GM12878 (cell line): ENCODE measurements around the gene CDCA8. TPM values are rescaled to one million over a fixed set of nuclear protein-coding genes. Genes with fewer than 3 reads are reported as not detected.

Source experiments
- ATAC-seq: fragments of 200-7000 bp; cut with Tn5 transposase; 3 replicates; pipeline ENCODE4 v1.9.1; 2020; ENCODE audit warnings: mild to moderate bottlenecking, moderate library complexity
- BruUV-seq: library from RNA; stranded (reverse); fragments of 400-500 nt; replicated peaks from 2 replicates; lab custom pipeline; 2021; lab: Mats Ljungman, UMichigan
- CTCF ChIA-PET: fragments of 300-600 bp; sonication (Branson Sonifier 250); formaldehyde crosslinking; extraction: SDS; loops from one replicate; lab custom pipeline; 2021; ENCODE audit warnings: inconsistent platforms; lab: Yijun Ruan, JAX
- POLR2A ChIA-PET: fragments of 350-600 bp; formaldehyde crosslinking; extraction: SDS; loops from one replicate; lab custom pipeline; 2021; ENCODE audit warnings: inconsistent platforms; lab: Charles Lee
- RAD21 ChIA-PET: fragments of 300-600 bp; sonication (Branson Sonifier 250); formaldehyde crosslinking; loops from one replicate; lab custom pipeline; 2023; ENCODE audit warnings: antibody characterized with exemption; ENCODE audit not compliant: unreplicated experiment; lab: Charles Lee
- SMC1A ChIA-PET: fragments of 300-600 bp; sonication (Branson Sonifier 250); formaldehyde crosslinking; loops from one replicate; lab custom pipeline; 2023; ENCODE audit not compliant: unreplicated experiment, uncharacterized antibody; lab: Charles Lee
- DNase-seq: peaks from one replicate; pipeline ENCODE4 v3.0.0-alpha.2; 2011; ENCODE audit warnings: low read depth, low spot score
- FAIRE-seq: peaks from 3 replicates; lab custom pipeline; 2011; peaks lifted over from hg19 to GRCh38; lab: Jason Lieb, UNC
- H2AFZ ChIP-seq: 2 replicates; pipeline ENCODE4 v1.6.0; 2011; ENCODE audit warnings: low read depth, low read length, control low read depth; ENCODE audit not compliant: control insufficient read depth
- H3K27ac ChIP-seq: 2 replicates; pipeline ENCODE4 v1.5.1; 2011; ENCODE audit warnings: control low read depth; ENCODE audit not compliant: control insufficient read depth, insufficient read depth
- H3K27me3 ChIP-seq, 2 experiments: replicated peaks in 1 of 2; 2 replicates each; pipeline versions ENCODE4 v1.6.0 to v1.6.1; 2011; ENCODE audit warnings: low read length in 1 of 2; ENCODE audit not compliant: control insufficient read depth in 2 of 2, insufficient read depth in 2 of 2
- H3K36me3 ChIP-seq, 2 experiments: 2 replicates each; pipeline ENCODE4 v1.5.1; 2011; ENCODE audit warnings: low read length in 1 of 2; ENCODE audit not compliant: control insufficient read depth in 2 of 2, insufficient read depth in 2 of 2
- H3K4me1 ChIP-seq: 2 replicates; pipeline ENCODE4 v1.6.1; 2011; ENCODE audit warnings: mild to moderate bottlenecking, low read length, moderate library complexity, mixed read lengths; ENCODE audit not compliant: control insufficient read depth, insufficient read depth
- H3K4me2 ChIP-seq: 2 replicates; pipeline ENCODE4 v1.6.0; 2011; ENCODE audit warnings: control low read depth; ENCODE audit not compliant: control insufficient read depth, insufficient read depth
- H3K4me3 ChIP-seq: fragments of 200-600 bp; sonication (generic); 2 replicates; pipeline ENCODE4 v1.5.1; 2016
- H3K79me2 ChIP-seq: 2 replicates; pipeline ENCODE4 v1.6.0; 2011; ENCODE audit warnings: low read length; ENCODE audit not compliant: control insufficient read depth, insufficient read depth
- H3K9ac ChIP-seq: 2 replicates; pipeline ENCODE4 v1.8.0; 2011; ENCODE audit warnings: low read length, control low read depth, mixed read lengths; ENCODE audit not compliant: control insufficient read depth, insufficient read depth
- H3K9me3 ChIP-seq: replicated peaks from 3 replicates; pipeline ENCODE4 v1.5.1; 2011; ENCODE audit warnings: mild to moderate bottlenecking, low read length; ENCODE audit not compliant: control insufficient read depth, insufficient read depth
- H4K20me1 ChIP-seq: 2 replicates; pipeline ENCODE4 v1.6.0; 2011; ENCODE audit not compliant: control insufficient read depth, insufficient read depth
- BRCA1 ChIP-seq: IDR thresholded peaks from 2 replicates; pipeline ENCODE4 v1.6.1; 2011; ENCODE audit warnings: low read depth, low read length, improper control_type of control experiment
- EGR1 ChIP-seq, 2 experiments: IDR thresholded peaks; 1 replicate in 1 of 2; 2 replicates in 1 of 2; pipeline ENCODE4 v1.6.1; 2011 to 2012; ENCODE audit warnings: low read depth in 2 of 2, low read length in 2 of 2, borderline replicate concordance in 1 of 2, mild to moderate bottlenecking in 1 of 2, moderate library complexity in 1 of 2
- FOXM1 ChIP-seq: IDR thresholded peaks from 2 replicates; pipeline ENCODE4 v1.6.1; 2012; ENCODE audit warnings: low read depth, mild to moderate bottlenecking, inconsistent platforms, low read length, moderate library complexity
- IRF4 ChIP-seq: IDR thresholded peaks from 2 replicates; pipeline ENCODE4 v1.6.1; 2011; ENCODE audit warnings: low read depth, low read length
- JUNB ChIP-seq: IDR thresholded peaks from 2 replicates; pipeline ENCODE4 v1.6.1; 2016; ENCODE audit warnings: antibody characterized with exemption, mild to moderate bottlenecking
- KLF5 ChIP-seq: fragments of 450-650 bp; IDR thresholded peaks from 2 replicates; pipeline ENCODE4 v1.6.1; 2014; ENCODE audit warnings: mild to moderate bottlenecking; ENCODE audit not compliant: partially characterized antibody
- NFYA ChIP-seq: IDR thresholded peaks from 2 replicates; pipeline ENCODE4 v1.6.1; 2011; ENCODE audit warnings: low read depth, mild to moderate bottlenecking, low read length, improper control_type of control experiment, borderline replicate concordance
- POU2F2 ChIP-seq: IDR thresholded peaks from 3 replicates; pipeline ENCODE4 v1.6.1; 2011; ENCODE audit warnings: low read depth, mild to moderate bottlenecking, low read length, borderline replicate concordance
- SIX5 ChIP-seq: IDR thresholded peaks from 2 replicates; pipeline ENCODE4 v1.6.1; 2011; ENCODE audit warnings: mild to moderate bottlenecking, low read depth, low read length, moderate library complexity; ENCODE audit not compliant: severe bottlenecking
- TCF3 ChIP-seq: IDR thresholded peaks from 2 replicates; pipeline ENCODE4 v1.6.1; 2012; ENCODE audit warnings: low read depth, mild to moderate bottlenecking, low read length, borderline replicate concordance; ENCODE audit not compliant: insufficient read depth
- ZBED1 ChIP-seq: IDR thresholded peaks from 2 replicates; pipeline ENCODE4 v1.6.1; 2016; ENCODE audit warnings: borderline replicate concordance
- WGBS: methylation state at CpG from one replicate; pipeline ENCODE4 v1.1.6; 2016; ENCODE audit warnings: low lambda C conversion rate; ENCODE audit not compliant: insufficient replicate concordance, insufficient coverage; ENCODE audit errors: missing lambda C conversion rate; 5-methylcytosine and 5-hydroxymethylcytosine counted together
- in situ Hi-C: fragments of 300-500 bp; cut with MboI; formaldehyde crosslinking; loops from 9 replicates; pipeline ENCODE4 v1.14.3; 2018; ENCODE audit warnings: mixed read lengths
- intact Hi-C: fragments of 100-400 bp; cut with micrococcal nuclease; formaldehyde crosslinking; loops from one replicate; pipeline ENCODE4 v1.14.2; 2022; ENCODE audit not compliant: unreplicated experiment
- polyA plus RNA-seq, 11 experiments: library from polyadenylated mRNA; depleted of rRNA in 4 of 11; unstranded in 6 of 11; stranded (reverse) in 5 of 11; fragments of >200 nt; fragmentation: Nextera tagmentation in 4 of 11; fragmentation: Illumina TruSeq in 1 of 11; extraction: Ambion mirVana in 4 of 11; extraction: Trizol in 1 of 11; gene quantifications; 1 replicate in 1 of 11; 2 replicates in 10 of 11; pipeline versions ENCODE4 v1.2.1 to v1.2.3, GENCODE V29; 2011 to 2016; ENCODE audit warnings: inconsistent platforms in 2 of 11, missing spikeins in 2 of 11, low read depth in 1 of 11
- total RNA-seq, 4 experiments: library from RNA; depleted of rRNA in 3 of 4; stranded (reverse); fragments of >200 nt in 3 of 4; fragmentation: Illumina TruSeq in 1 of 4; extraction: Trizol in 1 of 4; gene quantifications; 2 replicates each; pipeline versions ENCODE4 v1.2.1 to v1.2.3, GENCODE V29; 2013 to 2021
- TF ChIP-seq, protein P1 (sequence below): fragments of 450-650 bp; IDR thresholded peaks from 2 replicates; pipeline ENCODE4 v1.6.1; 2016; ENCODE audit warnings: mild to moderate bottlenecking, moderate library complexity, borderline replicate concordance
- TF ChIP-seq, protein P2 (sequence below): fragments of 450-650 bp; IDR thresholded peaks from 2 replicates; pipeline ENCODE4 v1.6.1; 2017; ENCODE audit warnings: mild to moderate bottlenecking, low read depth, inconsistent platforms; ENCODE audit not compliant: poor library complexity, severe bottlenecking
- TF ChIP-seq, protein P3 (sequence below): fragments of 450-650 bp; formaldehyde crosslinking; IDR thresholded peaks from 2 replicates; pipeline ENCODE4 v1.4.0; 2020; ENCODE audit warnings: mild to moderate bottlenecking, moderate library complexity

The CDCA8 gene
- total and polyA plus RNA-seq, 10 of the 15 experiments (the other 5 are each of a cell fraction or from before 2014, with no cell fraction given) = 21.3 to 98.1 (median 61.4) TPM

DNA sequence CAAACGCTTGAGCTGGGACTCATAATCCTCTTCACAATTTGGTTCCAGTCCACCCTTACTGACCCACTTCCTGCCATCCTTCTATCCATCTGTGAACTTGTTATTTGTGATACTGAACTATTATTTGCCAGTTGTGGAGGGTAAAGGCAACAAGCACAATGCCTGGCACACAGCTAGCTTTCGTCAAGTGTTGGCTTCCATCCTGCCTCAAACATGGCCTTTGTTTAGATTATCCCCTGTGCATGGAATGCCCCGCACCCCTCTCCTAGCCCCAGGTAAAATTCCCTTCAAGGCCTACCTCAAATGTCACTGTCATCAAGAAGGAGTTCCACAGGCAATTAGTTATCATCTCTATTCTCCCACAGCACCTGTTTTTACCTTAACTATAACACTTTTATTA, 11.4 kb upstream of the CDCA8 start:
- H3K27me3 ChIP-seq = no peaks in the 10 kb centered on the region
- RAD21 ChIA-PET = interaction anchor here (0.7 to 6.7 kb wide), 6 partner anchors 72 to 194 kb away, joined by 3 to 105 read pairs (median 4); no protein-coding TSS in a partner anchor
- in situ Hi-C loops = loop anchor here (5.0 kb wide), 1 partner anchor 124 kb away; the partner anchor contains the start of gene DNALI1
- no peaks in the 10 kb centered on the region for H3K9me3 ChIP-seq
- CTCF ChIA-PET = interaction anchor here (0.6 to 21.1 kb wide), 18 partner anchors 8 to 1863 kb away, joined by 3 to 521 read pairs (median 6); partner anchors contain the start of genes DNALI1, EPHA10 and GNL2
- H3K4me2 ChIP-seq = no peak overlapping the region
- intact Hi-C loops = no loop called here
- SMC1A ChIA-PET = interaction anchor here (0.8 to 13.6 kb wide), 13 partner anchors 8 to 224 kb away, joined by 3 to 245 read pairs (median 5); partner anchors contain the start of gene GNL2
- H3K4me1 ChIP-seq = peaks cover 16% of the 10 kb centered on the region
- no peak overlapping the region for H2AFZ ChIP-seq
- H3K9ac ChIP-seq = no peak overlapping the region
- 89% methylated on average over 3 of the region's 3 CpGs for WGBS
- H3K27ac ChIP-seq = no peak overlapping the region
- no peak for ATAC-seq
- no peak for DNase-seq
- POLR2A ChIA-PET = interaction anchor here (0.6 to 1.1 kb wide), 2 partner anchors 27 to 194 kb away, joined by 3 read pairs; no protein-coding TSS in a partner anchor
- BruUV-seq = no TSS peak
- no peak for FAIRE-seq
- H3K4me3 ChIP-seq = no peak overlapping the region
- no peaks in the 10 kb centered on the region for H3K79me2 ChIP-seq
- H3K36me3 ChIP-seq = peaks cover 1 to 12% of the 10 kb centered on the region in 2 experiments
- H4K20me1 ChIP-seq = no peaks in the 10 kb centered on the region
- TF ChIP-seq NFYA (no peak), TCF3 (no peak), BRCA1 (no peak), IRF4 (no peak), FOXM1 (no peak), KLF5 (no peak), EGR1 (IDR thresholded peaks at IDR 0.05; ENCODE audit: borderline replicate concordance in 1 of 2, low read depth in 2 of 2, low read length in 2 of 2) (no peak), JUNB (no peak), SIX5 (no peak), POU2F2 (no peak), ZBED1 (no peak)
- TF ChIP-seq, protein P1, sequence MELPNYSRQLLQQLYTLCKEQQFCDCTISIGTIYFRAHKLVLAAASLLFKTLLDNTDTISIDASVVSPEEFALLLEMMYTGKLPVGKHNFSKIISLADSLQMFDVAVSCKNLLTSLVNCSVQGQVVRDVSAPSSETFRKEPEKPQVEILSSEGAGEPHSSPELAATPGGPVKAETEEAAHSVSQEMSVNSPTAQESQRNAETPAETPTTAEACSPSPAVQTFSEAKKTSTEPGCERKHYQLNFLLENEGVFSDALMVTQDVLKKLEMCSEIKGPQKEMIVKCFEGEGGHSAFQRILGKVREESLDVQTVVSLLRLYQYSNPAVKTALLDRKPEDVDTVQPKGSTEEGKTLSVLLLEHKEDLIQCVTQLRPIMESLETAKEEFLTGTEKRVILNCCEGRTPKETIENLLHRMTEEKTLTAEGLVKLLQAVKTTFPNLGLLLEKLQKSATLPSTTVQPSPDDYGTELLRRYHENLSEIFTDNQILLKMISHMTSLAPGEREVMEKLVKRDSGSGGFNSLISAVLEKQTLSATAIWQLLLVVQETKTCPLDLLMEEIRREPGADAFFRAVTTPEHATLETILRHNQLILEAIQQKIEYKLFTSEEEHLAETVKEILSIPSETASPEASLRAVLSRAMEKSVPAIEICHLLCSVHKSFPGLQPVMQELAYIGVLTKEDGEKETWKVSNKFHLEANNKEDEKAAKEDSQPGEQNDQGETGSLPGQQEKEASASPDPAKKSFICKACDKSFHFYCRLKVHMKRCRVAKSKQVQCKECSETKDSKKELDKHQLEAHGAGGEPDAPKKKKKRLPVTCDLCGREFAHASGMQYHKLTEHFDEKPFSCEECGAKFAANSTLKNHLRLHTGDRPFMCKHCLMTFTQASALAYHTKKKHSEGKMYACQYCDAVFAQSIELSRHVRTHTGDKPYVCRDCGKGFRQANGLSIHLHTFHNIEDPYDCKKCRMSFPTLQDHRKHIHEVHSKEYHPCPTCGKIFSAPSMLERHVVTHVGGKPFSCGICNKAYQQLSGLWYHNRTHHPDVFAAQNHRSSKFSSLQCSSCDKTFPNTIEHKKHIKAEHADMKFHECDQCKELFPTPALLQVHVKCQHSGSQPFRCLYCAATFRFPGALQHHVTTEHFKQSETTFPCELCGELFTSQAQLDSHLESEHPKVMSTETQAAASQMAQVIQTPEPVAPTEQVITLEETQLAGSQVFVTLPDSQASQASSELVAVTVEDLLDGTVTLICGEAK = no peak
- TF ChIP-seq, protein P2, sequence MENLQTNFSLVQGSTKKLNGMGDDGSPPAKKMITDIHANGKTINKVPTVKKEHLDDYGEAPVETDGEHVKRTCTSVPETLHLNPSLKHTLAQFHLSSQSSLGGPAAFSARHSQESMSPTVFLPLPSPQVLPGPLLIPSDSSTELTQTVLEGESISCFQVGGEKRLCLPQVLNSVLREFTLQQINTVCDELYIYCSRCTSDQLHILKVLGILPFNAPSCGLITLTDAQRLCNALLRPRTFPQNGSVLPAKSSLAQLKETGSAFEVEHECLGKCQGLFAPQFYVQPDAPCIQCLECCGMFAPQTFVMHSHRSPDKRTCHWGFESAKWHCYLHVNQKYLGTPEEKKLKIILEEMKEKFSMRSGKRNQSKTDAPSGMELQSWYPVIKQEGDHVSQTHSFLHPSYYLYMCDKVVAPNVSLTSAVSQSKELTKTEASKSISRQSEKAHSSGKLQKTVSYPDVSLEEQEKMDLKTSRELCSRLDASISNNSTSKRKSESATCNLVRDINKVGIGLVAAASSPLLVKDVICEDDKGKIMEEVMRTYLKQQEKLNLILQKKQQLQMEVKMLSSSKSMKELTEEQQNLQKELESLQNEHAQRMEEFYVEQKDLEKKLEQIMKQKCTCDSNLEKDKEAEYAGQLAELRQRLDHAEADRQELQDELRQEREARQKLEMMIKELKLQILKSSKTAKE = no peak
- TF ChIP-seq, protein P3, sequence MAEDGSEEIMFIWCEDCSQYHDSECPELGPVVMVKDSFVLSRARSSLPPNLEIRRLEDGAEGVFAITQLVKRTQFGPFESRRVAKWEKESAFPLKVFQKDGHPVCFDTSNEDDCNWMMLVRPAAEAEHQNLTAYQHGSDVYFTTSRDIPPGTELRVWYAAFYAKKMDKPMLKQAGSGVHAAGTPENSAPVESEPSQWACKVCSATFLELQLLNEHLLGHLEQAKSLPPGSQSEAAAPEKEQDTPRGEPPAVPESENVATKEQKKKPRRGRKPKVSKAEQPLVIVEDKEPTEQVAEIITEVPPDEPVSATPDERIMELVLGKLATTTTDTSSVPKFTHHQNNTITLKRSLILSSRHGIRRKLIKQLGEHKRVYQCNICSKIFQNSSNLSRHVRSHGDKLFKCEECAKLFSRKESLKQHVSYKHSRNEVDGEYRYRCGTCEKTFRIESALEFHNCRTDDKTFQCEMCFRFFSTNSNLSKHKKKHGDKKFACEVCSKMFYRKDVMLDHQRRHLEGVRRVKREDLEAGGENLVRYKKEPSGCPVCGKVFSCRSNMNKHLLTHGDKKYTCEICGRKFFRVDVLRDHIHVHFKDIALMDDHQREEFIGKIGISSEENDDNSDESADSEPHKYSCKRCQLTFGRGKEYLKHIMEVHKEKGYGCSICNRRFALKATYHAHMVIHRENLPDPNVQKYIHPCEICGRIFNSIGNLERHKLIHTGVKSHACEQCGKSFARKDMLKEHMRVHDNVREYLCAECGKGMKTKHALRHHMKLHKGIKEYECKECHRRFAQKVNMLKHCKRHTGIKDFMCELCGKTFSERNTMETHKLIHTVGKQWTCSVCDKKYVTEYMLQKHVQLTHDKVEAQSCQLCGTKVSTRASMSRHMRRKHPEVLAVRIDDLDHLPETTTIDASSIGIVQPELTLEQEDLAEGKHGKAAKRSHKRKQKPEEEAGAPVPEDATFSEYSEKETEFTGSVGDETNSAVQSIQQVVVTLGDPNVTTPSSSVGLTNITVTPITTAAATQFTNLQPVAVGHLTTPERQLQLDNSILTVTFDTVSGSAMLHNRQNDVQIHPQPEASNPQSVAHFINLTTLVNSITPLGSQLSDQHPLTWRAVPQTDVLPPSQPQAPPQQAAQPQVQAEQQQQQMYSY (CRISPR knock-in tag) = no peak
